HEK293 (cell line): Measurements from ENCODE around the gene CHAC1.
A peak's percentile ranks its signal among the peaks of the same experiment; 100 is the strongest.

Experiments
- CTCF ChIA-PET: fragments of 350-600 bp; formaldehyde crosslinking; extraction: SDS; loops from one replicate; lab custom pipeline; 2021; ENCODE audit warnings: antibody characterized with exemption; lab: Yijun Ruan, JAX
- POLR2A ChIA-PET: fragments of 300-600 bp; formaldehyde crosslinking; extraction: SDS; loops from one replicate; lab custom pipeline; 2020; ENCODE audit warnings: antibody characterized with exemption, inconsistent platforms; lab: Yijun Ruan, JAX
- H3K27ac ChIP-seq: fragments of 200-500 bp; sonication (Bioruptor generic); 2 replicates; pipeline ENCODE4 v1.5.1; 2014; ENCODE audit warnings: low read depth, low read length, control low read depth, inconsistent platforms; ENCODE audit errors: extremely low read depth
- H3K36me3 ChIP-seq, 2 experiments: fragments of 200-500 bp in 1 of 2; sonication (Bioruptor generic) in 1 of 2; 1 replicate in 1 of 2; 2 replicates in 1 of 2; pipeline ENCODE4 v1.5.1; 2014 to 2017; ENCODE audit warnings: inconsistent platforms in 2 of 2, low read length in 2 of 2; ENCODE audit not compliant: control insufficient read depth in 2 of 2, insufficient read depth in 1 of 2
- H3K4me1 ChIP-seq: fragments of 200-500 bp; sonication (Bioruptor generic); 2 replicates; pipeline ENCODE4 v1.5.1; 2014; ENCODE audit warnings: mild to moderate bottlenecking, low read length, inconsistent platforms; ENCODE audit not compliant: control insufficient read depth, insufficient read depth
- H3K4me3 ChIP-seq: 2 replicates; pipeline ENCODE4 v1.5.1; 2011; ENCODE audit warnings: low read depth, mild to moderate bottlenecking, control low read depth, low read length, moderate library complexity
- H3K9me3 ChIP-seq: fragments of 200-500 bp; sonication (Bioruptor generic); 2 replicates; pipeline ENCODE4 v1.5.1; 2014; ENCODE audit warnings: low read depth, low read length, inconsistent platforms; ENCODE audit not compliant: control insufficient read depth, insufficient read depth
- HOXC10 ChIP-seq: sonication (generic); formaldehyde crosslinking; IDR thresholded peaks from 2 replicates; pipeline ENCODE4 v1.8.1; 2023; ENCODE audit warnings: mild to moderate bottlenecking, missing genetic modification reagents
- RBAK ChIP-seq: fragments of 450-650 bp; formaldehyde crosslinking; IDR thresholded peaks from 2 replicates; pipeline ENCODE4 v1.5.1; 2016; ENCODE audit warnings: missing biosample characterization, missing genetic modification characterization
- ZBTB20 ChIP-seq: fragments of 450-650 bp; formaldehyde crosslinking; IDR thresholded peaks from 2 replicates; pipeline ENCODE4 v1.5.1; 2016; ENCODE audit warnings: missing biosample characterization, missing genetic modification characterization
- ZBTB48 ChIP-seq: fragments of 450-650 bp; formaldehyde crosslinking; IDR thresholded peaks from 2 replicates; pipeline ENCODE4 v1.5.1; 2016; ENCODE audit warnings: missing biosample characterization, missing genetic modification characterization
- ZIC2 ChIP-seq: fragments of 450-650 bp; formaldehyde crosslinking; IDR thresholded peaks from 2 replicates; pipeline ENCODE4 v1.5.1; 2016; ENCODE audit warnings: missing biosample characterization, missing genetic modification characterization
- ZNF266 ChIP-seq: fragments of 450-650 bp; formaldehyde crosslinking; IDR thresholded peaks from 2 replicates; pipeline ENCODE4 v1.5.1; 2016; ENCODE audit warnings: missing biosample characterization, missing genetic modification characterization, low read depth
- ZNF354C ChIP-seq: fragments of 450-650 bp; formaldehyde crosslinking; IDR thresholded peaks from 2 replicates; pipeline ENCODE4 v1.5.1; 2016; ENCODE audit warnings: missing biosample characterization, missing genetic modification characterization, low read depth, borderline replicate concordance
- ZNF366 ChIP-seq: fragments of 450-650 bp; formaldehyde crosslinking; conservative IDR thresholded peaks from 2 replicates; pipeline ENCODE4 v1.5.1; 2016; ENCODE audit warnings: missing biosample characterization, missing genetic modification characterization
- ZNF623 ChIP-seq: fragments of 450-650 bp; formaldehyde crosslinking; IDR thresholded peaks from 2 replicates; pipeline ENCODE4 v1.5.1; 2016; ENCODE audit warnings: missing biosample characterization, missing genetic modification characterization
- ZNF747 ChIP-seq: fragments of 450-650 bp; formaldehyde crosslinking; IDR thresholded peaks from 2 replicates; pipeline ENCODE4 v1.5.1; 2016; ENCODE audit warnings: missing biosample characterization, missing genetic modification characterization
- ZNF76 ChIP-seq: fragments of 450-650 bp; formaldehyde crosslinking; IDR thresholded peaks from 2 replicates; pipeline ENCODE4; 2016; ENCODE audit warnings: low read depth, missing biosample characterization, missing genetic modification characterization, borderline replicate concordance
- ZNF843 ChIP-seq: fragments of 450-650 bp; formaldehyde crosslinking; IDR thresholded peaks from 2 replicates; pipeline ENCODE4 v1.5.1; 2016; ENCODE audit warnings: missing biosample characterization, missing genetic modification characterization
- ZXDB ChIP-seq: fragments of 450-650 bp; formaldehyde crosslinking; IDR thresholded peaks from 2 replicates; pipeline ENCODE4 v1.5.1; 2016; ENCODE audit warnings: missing biosample characterization, missing genetic modification characterization
- TF ChIP-seq, protein P1 (sequence below): fragments of 450-650 bp; formaldehyde crosslinking; IDR thresholded peaks from 2 replicates; pipeline ENCODE4 v1.5.1; 2016; ENCODE audit warnings: missing biosample characterization, missing genetic modification characterization
- TF ChIP-seq, protein P2 (sequence below): fragments of 450-650 bp; formaldehyde crosslinking; IDR thresholded peaks from 2 replicates; pipeline ENCODE4 v1.5.1; 2017; ENCODE audit warnings: missing biosample characterization, mild to moderate bottlenecking, missing genetic modification characterization, moderate library complexity
- TF ChIP-seq, protein P3 (sequence below): fragments of 450-650 bp; formaldehyde crosslinking; IDR thresholded peaks from 2 replicates; pipeline ENCODE4 v1.5.0; 2017; ENCODE audit warnings: missing biosample characterization, missing genetic modification characterization, borderline replicate concordance
- TF ChIP-seq, protein P4 (sequence below): fragments of 450-650 bp; formaldehyde crosslinking; IDR thresholded peaks from 2 replicates; pipeline ENCODE4 v1.5.1; 2016; ENCODE audit warnings: missing biosample characterization, missing genetic modification characterization
- TF ChIP-seq, protein P5 (sequence below): fragments of 450-650 bp; formaldehyde crosslinking; IDR thresholded peaks from 2 replicates; pipeline ENCODE4 v1.5.1; 2017; ENCODE audit warnings: missing biosample characterization, missing genetic modification characterization

CHAC1 gene

DNA sequence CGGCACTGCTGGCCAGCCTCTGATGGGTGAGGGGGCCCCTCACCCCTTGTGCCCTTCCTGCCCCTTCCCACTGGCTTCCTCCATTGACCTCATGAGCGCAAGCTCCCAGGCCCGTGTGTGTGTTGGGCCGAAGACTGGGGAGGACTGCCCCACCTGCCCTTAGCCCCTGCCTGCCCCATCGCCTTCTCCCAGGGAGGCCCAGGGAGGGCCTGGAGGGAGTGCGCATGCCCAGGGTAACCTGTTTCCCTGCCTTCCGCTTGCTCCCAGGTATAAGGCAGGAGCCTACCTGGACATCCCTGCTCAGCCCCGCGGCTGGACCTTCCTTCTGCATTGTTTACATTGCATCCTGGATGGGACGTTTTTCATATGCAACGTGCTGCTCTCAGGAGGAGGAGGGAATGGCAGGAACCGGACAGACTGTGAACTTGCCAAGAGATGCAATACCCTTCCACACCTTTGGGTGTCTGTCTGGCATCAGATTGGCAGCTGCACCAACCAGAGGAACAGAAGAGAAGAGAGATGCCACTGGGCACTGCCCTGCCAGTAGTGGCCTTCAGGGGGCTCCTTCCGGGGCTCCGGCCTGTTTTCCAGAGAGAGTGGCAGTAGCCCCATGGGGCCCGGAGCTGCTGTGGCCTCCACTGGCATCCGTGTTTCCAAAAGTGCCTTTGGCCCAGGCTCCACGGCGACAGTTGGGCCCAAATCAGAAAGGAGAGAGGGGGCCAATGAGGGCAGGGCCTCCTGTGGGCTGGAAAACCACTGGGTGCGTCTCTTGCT lies 15.3 kb upstream of the CHAC1 start:
- peaks cover 0 to 3% of the 10 kb centered on the region in 2 experiments; a peak in 1 of 3 replicates for H3K36me3 ChIP-seq
- ChIA-PET CTCF (interaction anchor here (0.7 kb wide), 2 partner anchors 113 to 273 kb away, joined by 3 read pairs; no protein-coding TSS in a partner anchor), POLR2A (interaction anchor here (5.3 kb wide), 1 partner anchor 16 kb away, joined by 64 read pairs; the partner anchor contains the start of gene CHAC1)
- H3K27ac ChIP-seq = no peak overlapping the region
- H3K4me3 ChIP-seq = no peak overlapping the region
- peaks cover 4% of the 10 kb centered on the region; the same call in 1 of the 2 replicates for H3K4me1 ChIP-seq
- H3K9me3 ChIP-seq = no peaks in the 10 kb centered on the region
- TF ChIP-seq ZBTB20 (tag by site-specific recombination) (no peak), ZIC2 (tag by site-specific recombination) (peak; percentile 51), ZNF266 (tag by site-specific recombination) (no peak)
- TF ChIP-seq, protein P1, sequence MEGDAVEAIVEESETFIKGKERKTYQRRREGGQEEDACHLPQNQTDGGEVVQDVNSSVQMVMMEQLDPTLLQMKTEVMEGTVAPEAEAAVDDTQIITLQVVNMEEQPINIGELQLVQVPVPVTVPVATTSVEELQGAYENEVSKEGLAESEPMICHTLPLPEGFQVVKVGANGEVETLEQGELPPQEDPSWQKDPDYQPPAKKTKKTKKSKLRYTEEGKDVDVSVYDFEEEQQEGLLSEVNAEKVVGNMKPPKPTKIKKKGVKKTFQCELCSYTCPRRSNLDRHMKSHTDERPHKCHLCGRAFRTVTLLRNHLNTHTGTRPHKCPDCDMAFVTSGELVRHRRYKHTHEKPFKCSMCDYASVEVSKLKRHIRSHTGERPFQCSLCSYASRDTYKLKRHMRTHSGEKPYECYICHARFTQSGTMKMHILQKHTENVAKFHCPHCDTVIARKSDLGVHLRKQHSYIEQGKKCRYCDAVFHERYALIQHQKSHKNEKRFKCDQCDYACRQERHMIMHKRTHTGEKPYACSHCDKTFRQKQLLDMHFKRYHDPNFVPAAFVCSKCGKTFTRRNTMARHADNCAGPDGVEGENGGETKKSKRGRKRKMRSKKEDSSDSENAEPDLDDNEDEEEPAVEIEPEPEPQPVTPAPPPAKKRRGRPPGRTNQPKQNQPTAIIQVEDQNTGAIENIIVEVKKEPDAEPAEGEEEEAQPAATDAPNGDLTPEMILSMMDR (tag by site-specific recombination) = 0 out of 2 replicates have a peak, but pooled peaks have one; percentile 6

DNA sequence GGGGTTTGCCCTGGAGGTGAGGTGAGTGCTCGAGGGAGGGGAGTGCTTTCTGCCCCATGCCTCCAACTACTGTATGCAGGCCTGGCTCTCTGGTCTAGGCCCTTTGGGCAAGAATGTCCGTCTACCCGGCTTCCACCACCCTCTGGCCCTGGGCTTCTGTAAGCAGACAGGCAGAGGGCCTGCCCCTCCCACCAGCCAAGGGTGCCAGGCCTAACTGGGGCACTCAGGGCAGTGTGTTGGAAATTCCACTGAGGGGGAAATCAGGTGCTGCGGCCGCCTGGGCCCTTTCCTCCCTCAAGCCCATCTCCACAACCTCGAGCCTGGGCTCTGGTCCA lies 14.8 kb upstream of the CHAC1 start:
- CTCF ChIA-PET = interaction anchor here (0.7 kb wide), 2 partner anchors 113 to 273 kb away, joined by 3 read pairs; no protein-coding TSS in a partner anchor
- Histone ChIP-seq H3K4me3 (no peak overlapping the region), H3K9me3 (no peaks in the 10 kb centered on the region), H3K36me3 (peaks cover 0 to 3% of the 10 kb centered on the region in 2 experiments; a peak in 1 of 3 replicates), H3K27ac (no peak overlapping the region), H3K4me1 (peaks cover 4% of the 10 kb centered on the region; the same call in 1 of the 2 replicates)
- TF ChIP-seq, protein P2, sequence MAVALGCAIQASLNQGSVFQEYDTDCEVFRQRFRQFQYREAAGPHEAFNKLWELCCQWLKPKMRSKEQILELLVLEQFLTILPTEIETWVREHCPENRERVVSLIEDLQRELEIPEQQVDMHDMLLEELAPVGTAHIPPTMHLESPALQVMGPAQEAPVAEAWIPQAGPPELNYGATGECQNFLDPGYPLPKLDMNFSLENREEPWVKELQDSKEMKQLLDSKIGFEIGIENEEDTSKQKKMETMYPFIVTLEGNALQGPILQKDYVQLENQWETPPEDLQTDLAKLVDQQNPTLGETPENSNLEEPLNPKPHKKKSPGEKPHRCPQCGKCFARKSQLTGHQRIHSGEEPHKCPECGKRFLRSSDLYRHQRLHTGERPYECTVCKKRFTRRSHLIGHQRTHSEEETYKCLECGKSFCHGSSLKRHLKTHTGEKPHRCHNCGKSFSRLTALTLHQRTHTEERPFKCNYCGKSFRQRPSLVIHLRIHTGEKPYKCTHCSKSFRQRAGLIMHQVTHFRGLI (tag by site-specific recombination) = no peak
- TF ChIP-seq RBAK (tag by site-specific recombination) (no peak), ZIC2 (tag by site-specific recombination) (no peak), HOXC10 (CRISPR knock-in tag) (no peak), ZNF747 (tag by site-specific recombination) (no peak), ZNF354C (tag by site-specific recombination) (no peak), ZNF623 (tag by site-specific recombination) (no peak), ZXDB (no peak), ZNF843 (tag by site-specific recombination) (no peak), ZBTB48 (tag by site-specific recombination) (no peak), ZNF76 (no peak), ZNF366 (tag by site-specific recombination) (no peak)
- TF ChIP-seq, protein P3, sequence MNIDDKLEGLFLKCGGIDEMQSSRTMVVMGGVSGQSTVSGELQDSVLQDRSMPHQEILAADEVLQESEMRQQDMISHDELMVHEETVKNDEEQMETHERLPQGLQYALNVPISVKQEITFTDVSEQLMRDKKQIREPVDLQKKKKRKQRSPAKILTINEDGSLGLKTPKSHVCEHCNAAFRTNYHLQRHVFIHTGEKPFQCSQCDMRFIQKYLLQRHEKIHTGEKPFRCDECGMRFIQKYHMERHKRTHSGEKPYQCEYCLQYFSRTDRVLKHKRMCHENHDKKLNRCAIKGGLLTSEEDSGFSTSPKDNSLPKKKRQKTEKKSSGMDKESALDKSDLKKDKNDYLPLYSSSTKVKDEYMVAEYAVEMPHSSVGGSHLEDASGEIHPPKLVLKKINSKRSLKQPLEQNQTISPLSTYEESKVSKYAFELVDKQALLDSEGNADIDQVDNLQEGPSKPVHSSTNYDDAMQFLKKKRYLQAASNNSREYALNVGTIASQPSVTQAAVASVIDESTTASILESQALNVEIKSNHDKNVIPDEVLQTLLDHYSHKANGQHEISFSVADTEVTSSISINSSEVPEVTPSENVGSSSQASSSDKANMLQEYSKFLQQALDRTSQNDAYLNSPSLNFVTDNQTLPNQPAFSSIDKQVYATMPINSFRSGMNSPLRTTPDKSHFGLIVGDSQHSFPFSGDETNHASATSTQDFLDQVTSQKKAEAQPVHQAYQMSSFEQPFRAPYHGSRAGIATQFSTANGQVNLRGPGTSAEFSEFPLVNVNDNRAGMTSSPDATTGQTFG (tag by site-specific recombination) = no peak
- TF ChIP-seq, protein P4, sequence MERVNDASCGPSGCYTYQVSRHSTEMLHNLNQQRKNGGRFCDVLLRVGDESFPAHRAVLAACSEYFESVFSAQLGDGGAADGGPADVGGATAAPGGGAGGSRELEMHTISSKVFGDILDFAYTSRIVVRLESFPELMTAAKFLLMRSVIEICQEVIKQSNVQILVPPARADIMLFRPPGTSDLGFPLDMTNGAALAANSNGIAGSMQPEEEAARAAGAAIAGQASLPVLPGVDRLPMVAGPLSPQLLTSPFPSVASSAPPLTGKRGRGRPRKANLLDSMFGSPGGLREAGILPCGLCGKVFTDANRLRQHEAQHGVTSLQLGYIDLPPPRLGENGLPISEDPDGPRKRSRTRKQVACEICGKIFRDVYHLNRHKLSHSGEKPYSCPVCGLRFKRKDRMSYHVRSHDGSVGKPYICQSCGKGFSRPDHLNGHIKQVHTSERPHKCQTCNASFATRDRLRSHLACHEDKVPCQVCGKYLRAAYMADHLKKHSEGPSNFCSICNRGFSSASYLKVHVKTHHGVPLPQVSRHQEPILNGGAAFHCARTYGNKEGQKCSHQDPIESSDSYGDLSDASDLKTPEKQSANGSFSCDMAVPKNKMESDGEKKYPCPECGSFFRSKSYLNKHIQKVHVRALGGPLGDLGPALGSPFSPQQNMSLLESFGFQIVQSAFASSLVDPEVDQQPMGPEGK (tag by site-specific recombination) = no peak
- TF ChIP-seq, protein P5, sequence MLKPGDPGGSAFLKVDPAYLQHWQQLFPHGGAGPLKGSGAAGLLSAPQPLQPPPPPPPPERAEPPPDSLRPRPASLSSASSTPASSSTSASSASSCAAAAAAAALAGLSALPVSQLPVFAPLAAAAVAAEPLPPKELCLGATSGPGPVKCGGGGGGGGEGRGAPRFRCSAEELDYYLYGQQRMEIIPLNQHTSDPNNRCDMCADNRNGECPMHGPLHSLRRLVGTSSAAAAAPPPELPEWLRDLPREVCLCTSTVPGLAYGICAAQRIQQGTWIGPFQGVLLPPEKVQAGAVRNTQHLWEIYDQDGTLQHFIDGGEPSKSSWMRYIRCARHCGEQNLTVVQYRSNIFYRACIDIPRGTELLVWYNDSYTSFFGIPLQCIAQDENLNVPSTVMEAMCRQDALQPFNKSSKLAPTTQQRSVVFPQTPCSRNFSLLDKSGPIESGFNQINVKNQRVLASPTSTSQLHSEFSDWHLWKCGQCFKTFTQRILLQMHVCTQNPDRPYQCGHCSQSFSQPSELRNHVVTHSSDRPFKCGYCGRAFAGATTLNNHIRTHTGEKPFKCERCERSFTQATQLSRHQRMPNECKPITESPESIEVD (tag by site-specific recombination) = no peak
- POLR2A ChIA-PET = interaction anchor here (5.3 kb wide), 1 partner anchor 15 kb away, joined by 64 read pairs; the partner anchor contains the start of gene CHAC1
